ENCODE data around the gene PSMA7.

PSMA7 gene

GRCh38 chr20:62114894-62115293 is 28.3 kb downstream of the PSMA7 start:
- no peak for ATAC-seq (ENCODE audit: low read depth)

GRCh38 chr20:62112368-62112767 is 30.8 kb downstream of the PSMA7 start:
- Histone ChIP-seq H3K9me3 (ENCODE audit: severe bottlenecking) (peaks cover 48% of the 10 kb centered on the region), H3K4me3 (ENCODE audit: severe bottlenecking) (no peak overlapping the region), H3K27ac (ENCODE audit: poor library complexity, severe bottlenecking) (no peak overlapping the region), H3K36me3 (ENCODE audit: low read depth) (no peaks in the 10 kb centered on the region), H3K27me3 (ENCODE audit: insufficient read depth, poor library complexity, severe bottlenecking) (peaks cover 11% of the 10 kb centered on the region), H3K4me1 (ENCODE audit: insufficient read depth, poor library complexity, severe bottlenecking) (no peaks in the 10 kb centered on the region)
- DNase-seq (ENCODE audit: low spot score) (no peak), ATAC-seq (ENCODE audit: low read depth) (no peak)
- TF ChIP-seq CTCF (IDR thresholded peaks at IDR 0.05; ENCODE audit: poor library complexity, severe bottlenecking): no peak

More at GRCh38 chr20:62114894-62115293, 28.3 kb downstream of the PSMA7 start:
- no peak overlapping the region for H3K27ac ChIP-seq (ENCODE audit: poor library complexity, severe bottlenecking)
- no peaks in the 10 kb centered on the region for H3K4me1 ChIP-seq (ENCODE audit: insufficient read depth, poor library complexity, severe bottlenecking)
- H3K36me3 ChIP-seq (ENCODE audit: low read depth): no peaks in the 10 kb centered on the region
- no peak for DNase-seq (ENCODE audit: low spot score)
- no peak overlapping the region for H3K4me3 ChIP-seq (ENCODE audit: severe bottlenecking)
- TF ChIP-seq CTCF (IDR thresholded peaks at IDR 0.05; ENCODE audit: poor library complexity, severe bottlenecking): no peak
- peaks cover 25% of the 10 kb centered on the region for H3K9me3 ChIP-seq (ENCODE audit: severe bottlenecking)
- H3K27me3 ChIP-seq (ENCODE audit: insufficient read depth, poor library complexity, severe bottlenecking): peaks cover 20% of the 10 kb centered on the region

GRCh38 chr20:62111148-62111547 is 32.0 kb downstream of the PSMA7 start:
- no peak for TF ChIP-seq CTCF (IDR thresholded peaks at IDR 0.05; ENCODE audit: poor library complexity, severe bottlenecking)
- no peak overlapping the region for H3K4me3 ChIP-seq (ENCODE audit: severe bottlenecking)
- no peak overlapping the region for H3K27ac ChIP-seq (ENCODE audit: poor library complexity, severe bottlenecking)
- ATAC-seq (ENCODE audit: low read depth): no peak
- H3K36me3 ChIP-seq (ENCODE audit: low read depth): no peaks in the 10 kb centered on the region
- no peaks in the 10 kb centered on the region for H3K27me3 ChIP-seq (ENCODE audit: insufficient read depth, poor library complexity, severe bottlenecking)
- DNase-seq (ENCODE audit: low spot score): no peak
- H3K9me3 ChIP-seq (ENCODE audit: severe bottlenecking): peaks cover 57% of the 10 kb centered on the region
- no peaks in the 10 kb centered on the region for H3K4me1 ChIP-seq (ENCODE audit: insufficient read depth, poor library complexity, severe bottlenecking)

GRCh38 chr20:62105592-62105991 is 37.6 kb downstream of the PSMA7 start:
- Histone ChIP-seq H3K9me3 (ENCODE audit: severe bottlenecking) (peaks cover 46% of the 10 kb centered on the region), H3K36me3 (ENCODE audit: low read depth) (no peaks in the 10 kb centered on the region), H3K27me3 (ENCODE audit: insufficient read depth, poor library complexity, severe bottlenecking) (no peaks in the 10 kb centered on the region), H3K27ac (ENCODE audit: poor library complexity, severe bottlenecking) (no peak overlapping the region), H3K4me3 (ENCODE audit: severe bottlenecking) (no peak overlapping the region), H3K4me1 (ENCODE audit: insufficient read depth, poor library complexity, severe bottlenecking) (no peaks in the 10 kb centered on the region)
- DNase-seq (ENCODE audit: low spot score) (no peak), ATAC-seq (ENCODE audit: low read depth) (no peak)
- no peak for TF ChIP-seq CTCF (IDR thresholded peaks at IDR 0.05; ENCODE audit: poor library complexity, severe bottlenecking)

DNA sequence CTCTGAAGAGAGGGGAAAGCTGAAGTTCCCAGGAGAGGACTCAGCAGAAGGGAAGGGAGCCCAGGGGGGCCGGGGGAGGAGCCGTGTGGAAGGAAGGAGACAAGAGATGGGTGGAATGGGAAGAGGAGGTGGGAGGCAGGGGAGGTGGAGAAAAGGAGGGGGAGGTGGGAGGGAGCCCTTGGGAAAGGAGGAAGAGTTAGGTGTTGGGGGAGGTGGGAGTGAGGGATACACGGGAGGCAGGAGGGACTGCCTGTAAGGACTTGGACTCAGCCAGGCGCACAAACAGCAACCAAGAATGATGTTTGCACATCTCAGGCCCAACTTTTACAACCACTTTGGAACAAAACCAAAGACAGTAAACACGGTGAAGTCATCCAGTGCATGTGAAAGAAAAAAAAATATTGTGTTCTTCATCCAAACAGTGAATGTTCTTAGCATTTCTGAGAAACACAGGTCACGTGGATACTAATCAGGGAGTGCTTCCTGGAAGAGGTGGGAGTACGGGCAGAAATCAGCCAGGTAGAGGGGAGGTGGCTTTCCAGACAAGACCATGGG is 38.3 kb downstream of the PSMA7 start:
- H3K4me1 ChIP-seq (ENCODE audit: insufficient read depth, poor library complexity, severe bottlenecking): no peaks in the 10 kb centered on the region
- DNase-seq (ENCODE audit: low spot score) (no peak), ATAC-seq (ENCODE audit: low read depth) (0 out of 3 replicates have a peak, but pooled peaks have one; percentile 10)
- no peak for TF ChIP-seq CTCF (IDR thresholded peaks at IDR 0.05; ENCODE audit: poor library complexity, severe bottlenecking)
- no peaks in the 10 kb centered on the region for H3K36me3 ChIP-seq (ENCODE audit: low read depth)
- no peak overlapping the region for H3K27ac ChIP-seq (ENCODE audit: poor library complexity, severe bottlenecking)
- H3K9me3 ChIP-seq (ENCODE audit: severe bottlenecking): peaks cover 45% of the 10 kb centered on the region
- no peak overlapping the region for H3K4me3 ChIP-seq (ENCODE audit: severe bottlenecking)
- no peaks in the 10 kb centered on the region for H3K27me3 ChIP-seq (ENCODE audit: insufficient read depth, poor library complexity, severe bottlenecking)

Measured in RWPE2 (cell line).